Measurements from ENCODE around the gene CASP10. TPM values are rescaled to one million over a fixed set of nuclear protein-coding genes. Genes with fewer than 3 reads are reported as not detected.

The CASP10 gene
- total and polyA plus RNA-seq, 2 of the 13 experiments (the other 11 are each of a cell fraction or from before 2014, with no cell fraction given) = 22.2 to 23.8 TPM

GRCh38 chr2:201204655-201205514 lies 21.9 kb downstream of the CASP10 start (continued):
- TF ChIP-seq ZNF34 (CRISPR knock-in tag; IDR thresholded peaks at IDR 0.05; ENCODE audit: borderline replicate concordance) (peak; percentile 16; the same call in 1 of the 2 replicates), MIER2 (CRISPR knock-in tag; IDR thresholded peaks at IDR 0.05) (peak; percentile 47; the same call in 1 of the 2 replicates), SNAPC4 (CRISPR knock-in tag; IDR thresholded peaks at IDR 0.05) (no peak; the same call in 1 of the 2 replicates), ZNF543 (CRISPR knock-in tag; IDR thresholded peaks at IDR 0.05) (no peak; the same call in 1 of the 2 replicates), TARDBP (CRISPR knock-in tag; IDR thresholded peaks at IDR 0.05) (peak; percentile 69), TAF1 (CRISPR knock-in tag; IDR thresholded peaks at IDR 0.05) (peak; percentile 72), FOXP4 (CRISPR knock-in tag; IDR thresholded peaks at IDR 0.05) (peak; percentile 64), GMEB1 (CRISPR knock-in tag; IDR thresholded peaks at IDR 0.05; ENCODE audit: borderline replicate concordance) (no peak), ATF4 (CRISPR knock-in tag; IDR thresholded peaks at IDR 0.05) (peak in 1 of 2 experiments; percentile 27; a peak in 1 of 4 replicates), ZSCAN29 (CRISPR knock-in tag; conservative IDR thresholded peaks at IDR 0.05) (peak; percentile 14; the same call in 1 of the 2 replicates), JUND (CRISPR knock-in tag; IDR thresholded peaks at IDR 0.05) (peak; percentile 58; the same call in 1 of the 2 replicates), HOXA5 (CRISPR knock-in tag; IDR thresholded peaks at IDR 0.05) (peak; percentile 40; the same call in 1 of the 2 replicates)

Data from HepG2 (cell line).